GM12878 (cell line): ENCODE results near the gene HSPB7. TPM values are rescaled to one million over a fixed set of nuclear protein-coding genes. Genes with fewer than 3 reads are reported as not detected.
"Not testable (repeated sequence)": the region's sequence is repeated elsewhere in the genome, so short reads cannot be mapped to it uniquely, and the experiment has no call there.

Experiments used
- ATAC-seq: fragments of 200-7000 bp; cut with Tn5 transposase; 3 replicates; pipeline ENCODE4 v1.9.1; 2020; ENCODE audit warnings: mild to moderate bottlenecking, moderate library complexity
- BruUV-seq: library from RNA; stranded (reverse); fragments of 400-500 nt; replicated peaks from 2 replicates; lab custom pipeline; 2021; lab: Mats Ljungman, UMichigan
- CTCF ChIA-PET: fragments of 300-600 bp; sonication (Branson Sonifier 250); formaldehyde crosslinking; extraction: SDS; loops from one replicate; lab custom pipeline; 2021; ENCODE audit warnings: inconsistent platforms; lab: Yijun Ruan, JAX
- POLR2A ChIA-PET: fragments of 350-600 bp; formaldehyde crosslinking; extraction: SDS; loops from one replicate; lab custom pipeline; 2021; ENCODE audit warnings: inconsistent platforms; lab: Charles Lee
- RAD21 ChIA-PET: fragments of 300-600 bp; sonication (Branson Sonifier 250); formaldehyde crosslinking; loops from one replicate; lab custom pipeline; 2023; ENCODE audit warnings: antibody characterized with exemption; ENCODE audit not compliant: unreplicated experiment; lab: Charles Lee
- SMC1A ChIA-PET: fragments of 300-600 bp; sonication (Branson Sonifier 250); formaldehyde crosslinking; loops from one replicate; lab custom pipeline; 2023; ENCODE audit not compliant: unreplicated experiment, uncharacterized antibody; lab: Charles Lee
- DNase-seq: peaks from one replicate; pipeline ENCODE4 v3.0.0-alpha.2; 2011; ENCODE audit warnings: low read depth, low spot score
- FAIRE-seq: peaks from 3 replicates; lab custom pipeline; 2011; peaks lifted over from hg19 to GRCh38; lab: Jason Lieb, UNC
- H2AFZ ChIP-seq: 2 replicates; pipeline ENCODE4 v1.6.0; 2011; ENCODE audit warnings: low read depth, low read length, control low read depth; ENCODE audit not compliant: control insufficient read depth
- H3K27ac ChIP-seq: 2 replicates; pipeline ENCODE4 v1.5.1; 2011; ENCODE audit warnings: control low read depth; ENCODE audit not compliant: control insufficient read depth, insufficient read depth
- H3K27me3 ChIP-seq, 2 experiments: replicated peaks in 1 of 2; 2 replicates each; pipeline versions ENCODE4 v1.6.0 to v1.6.1; 2011; ENCODE audit warnings: low read length in 1 of 2; ENCODE audit not compliant: control insufficient read depth in 2 of 2, insufficient read depth in 2 of 2
- H3K36me3 ChIP-seq, 2 experiments: 2 replicates each; pipeline ENCODE4 v1.5.1; 2011; ENCODE audit warnings: low read length in 1 of 2; ENCODE audit not compliant: control insufficient read depth in 2 of 2, insufficient read depth in 2 of 2
- H3K4me1 ChIP-seq: 2 replicates; pipeline ENCODE4 v1.6.1; 2011; ENCODE audit warnings: mild to moderate bottlenecking, low read length, moderate library complexity, mixed read lengths; ENCODE audit not compliant: control insufficient read depth, insufficient read depth
- H3K4me2 ChIP-seq: 2 replicates; pipeline ENCODE4 v1.6.0; 2011; ENCODE audit warnings: control low read depth; ENCODE audit not compliant: control insufficient read depth, insufficient read depth
- H3K4me3 ChIP-seq: fragments of 200-600 bp; sonication (generic); 2 replicates; pipeline ENCODE4 v1.5.1; 2016
- H3K79me2 ChIP-seq: 2 replicates; pipeline ENCODE4 v1.6.0; 2011; ENCODE audit warnings: low read length; ENCODE audit not compliant: control insufficient read depth, insufficient read depth
- H3K9ac ChIP-seq: 2 replicates; pipeline ENCODE4 v1.8.0; 2011; ENCODE audit warnings: low read length, control low read depth, mixed read lengths; ENCODE audit not compliant: control insufficient read depth, insufficient read depth
- H3K9me3 ChIP-seq: replicated peaks from 3 replicates; pipeline ENCODE4 v1.5.1; 2011; ENCODE audit warnings: mild to moderate bottlenecking, low read length; ENCODE audit not compliant: control insufficient read depth, insufficient read depth
- H4K20me1 ChIP-seq: 2 replicates; pipeline ENCODE4 v1.6.0; 2011; ENCODE audit not compliant: control insufficient read depth, insufficient read depth
- MTA2 ChIP-seq: fragments of 450-650 bp; IDR thresholded peaks from 2 replicates; pipeline ENCODE4 v1.6.1; 2016; ENCODE audit warnings: low read depth, mild to moderate bottlenecking, moderate library complexity
- SIN3A ChIP-seq: IDR thresholded peaks from 2 replicates; pipeline ENCODE4 v1.6.1; 2012; ENCODE audit warnings: low read depth, low read length, improper control_type of control experiment
- SPI1 ChIP-seq: IDR thresholded peaks from 2 replicates; pipeline ENCODE4 v1.6.1; 2011; ENCODE audit warnings: low read depth, mild to moderate bottlenecking, low read length, moderate library complexity, borderline replicate concordance; ENCODE audit not compliant: insufficient read depth
- WGBS: methylation state at CpG from one replicate; pipeline ENCODE4 v1.1.6; 2016; ENCODE audit warnings: low lambda C conversion rate; ENCODE audit not compliant: insufficient replicate concordance, insufficient coverage; ENCODE audit errors: missing lambda C conversion rate; 5-methylcytosine and 5-hydroxymethylcytosine counted together
- in situ Hi-C: fragments of 300-500 bp; cut with MboI; formaldehyde crosslinking; loops from 9 replicates; pipeline ENCODE4 v1.14.3; 2018; ENCODE audit warnings: mixed read lengths
- intact Hi-C: fragments of 100-400 bp; cut with micrococcal nuclease; formaldehyde crosslinking; loops from one replicate; pipeline ENCODE4 v1.14.2; 2022; ENCODE audit not compliant: unreplicated experiment
- polyA plus RNA-seq, 11 experiments: library from polyadenylated mRNA; depleted of rRNA in 4 of 11; unstranded in 6 of 11; stranded (reverse) in 5 of 11; fragments of >200 nt; fragmentation: Nextera tagmentation in 4 of 11; fragmentation: Illumina TruSeq in 1 of 11; extraction: Ambion mirVana in 4 of 11; extraction: Trizol in 1 of 11; gene quantifications; 1 replicate in 1 of 11; 2 replicates in 10 of 11; pipeline versions ENCODE4 v1.2.1 to v1.2.3, GENCODE V29; 2011 to 2016; ENCODE audit warnings: inconsistent platforms in 2 of 11, missing spikeins in 2 of 11, low read depth in 1 of 11
- total RNA-seq, 4 experiments: library from RNA; depleted of rRNA in 3 of 4; stranded (reverse); fragments of >200 nt in 3 of 4; fragmentation: Illumina TruSeq in 1 of 4; extraction: Trizol in 1 of 4; gene quantifications; 2 replicates each; pipeline versions ENCODE4 v1.2.1 to v1.2.3, GENCODE V29; 2013 to 2021

HSPB7 gene
- total and polyA plus RNA-seq, 10 of the 15 experiments (the other 5 are each of a cell fraction or from before 2014, with no cell fraction given): 0.34 TPM; not detected in 9

- no peaks in the 10 kb centered on the region for H3K9me3 ChIP-seq
- no peak for DNase-seq
- SMC1A ChIA-PET: no interaction called here
- H3K79me2 ChIP-seq: no peaks in the 10 kb centered on the region
- H3K27me3 ChIP-seq: no peaks in the 10 kb centered on the region; a peak in 1 of 4 replicates
- RAD21 ChIA-PET: no interaction called here
- no peak for TF ChIP-seq SPI1
- TF ChIP-seq SIN3A: no peak
- TF ChIP-seq MTA2: no peak
- TF ChIP-seq, all 136 proteins: peak for 0
- WGBS: 17% methylated on average over 3 of the region's 3 CpGs
- Histone ChIP-seq H3K4me2 (no peak overlapping the region), H3K9ac (no peak overlapping the region), H4K20me1 (no peaks in the 10 kb centered on the region), H3K4me1 (no peaks in the 10 kb centered on the region), H2AFZ (no peak overlapping the region), H3K36me3 (no peaks in the 10 kb centered on the region), H3K4me3 (no peak overlapping the region), H3K27ac (no peak overlapping the region)
- ATAC-seq: no peak
- CTCF ChIA-PET: no interaction called here
- no TSS peak for BruUV-seq
- in situ Hi-C loops (no loop called here), intact Hi-C loops (no loop called here)
- FAIRE-seq: no peak
- POLR2A ChIA-PET: no interaction called here
Observed at GRCh38 chr1:16061266-16061665, 43.4 kb upstream of the HSPB7 start.

GRCh38 chr1:16058394-16059120 lies 40.7 kb upstream of the HSPB7 start:
- DNase-seq, H3K4me3 ChIP-seq, ATAC-seq, in situ Hi-C loops, H3K27me3 ChIP-seq, H3K4me2 ChIP-seq, POLR2A ChIA-PET, H3K27ac ChIP-seq, H2AFZ ChIP-seq, H4K20me1 ChIP-seq, H3K4me1 ChIP-seq, RAD21 ChIA-PET, CTCF ChIA-PET, FAIRE-seq, BruUV-seq, H3K79me2 ChIP-seq, H3K9ac ChIP-seq, H3K9me3 ChIP-seq, H3K36me3 ChIP-seq: not testable (repeated sequence)
- intact Hi-C loops: loop anchor here (10.0 kb wide), 1 partner anchor 114 kb away; no protein-coding TSS in a partner anchor
- SMC1A ChIA-PET: interaction anchor here (0.6 kb wide), 1 partner anchor 259 kb away, joined by 3 read pairs; no protein-coding TSS in a partner anchor
- 18% methylated on average over 15 of the region's 20 CpGs for WGBS

- intact Hi-C loops: loop anchor here (10.0 kb wide), 1 partner anchor 113 kb away; no protein-coding TSS in a partner anchor
Observed at GRCh38 chr1:16057314-16057915, 39.6 kb upstream of the HSPB7 start.

More at GRCh38 chr1:16057314-16057915, 39.6 kb upstream of the HSPB7 start:
- H2AFZ ChIP-seq, H3K4me2 ChIP-seq, H3K27ac ChIP-seq, BruUV-seq, H3K9me3 ChIP-seq, H3K27me3 ChIP-seq, H3K79me2 ChIP-seq, H3K36me3 ChIP-seq, in situ Hi-C loops, H3K4me3 ChIP-seq, FAIRE-seq, DNase-seq, H4K20me1 ChIP-seq, ATAC-seq, H3K9ac ChIP-seq, H3K4me1 ChIP-seq: not testable (repeated sequence)
- WGBS: 17% methylated on average over 5 of the region's 7 CpGs
- ChIA-PET SMC1A (interaction anchor here (0.7 kb wide), 1 partner anchor 51 kb away, joined by 3 read pairs; no protein-coding TSS in a partner anchor), RAD21 (interaction anchor here (1.0 kb wide), 1 partner anchor 48 kb away, joined by 3 read pairs; no protein-coding TSS in a partner anchor), POLR2A (interaction anchor here (0.5 kb wide), 1 partner anchor 165 kb away, joined by 5 read pairs; no protein-coding TSS in a partner anchor), CTCF (interaction anchor here (0.6 to 5.5 kb wide), 4 partner anchors 22 to 242 kb away, joined by 3 to 81 read pairs (median 5); no protein-coding TSS in a partner anchor)
